T-helper 1 cell treated with Interleukin-12 subunit alpha and Interleukin-12 subunit beta and Interleukin-4 antibody, amounts not matched to agents 30 μg/mL and 1 μg/mL, for 36 hours (primary cell): Measurements from ENCODE around the gene SLC51A.

ENCODE experiments used
- H3K27ac Mint-ChIP-seq: one replicate; pipeline ENCODE4 v1.8.0; 2021; ENCODE audit warnings: mild to moderate bottlenecking, mixed read lengths
- H3K27me3 Mint-ChIP-seq: one replicate; pipeline ENCODE4 v1.8.0; 2021; ENCODE audit warnings: low read depth, mixed read lengths
- H3K36me3 Mint-ChIP-seq: one replicate; pipeline ENCODE4 v1.8.0; 2021; ENCODE audit warnings: low read depth, mixed read lengths
- H3K4me1 Mint-ChIP-seq: one replicate; pipeline ENCODE4 v1.8.0; 2021; ENCODE audit warnings: low read depth, mixed read lengths
- H3K4me3 Mint-ChIP-seq: one replicate; pipeline ENCODE4 v1.8.0; 2021; ENCODE audit warnings: mild to moderate bottlenecking, moderate library complexity, mixed read lengths
- H3K9me3 Mint-ChIP-seq: one replicate; pipeline ENCODE4 v1.8.0; 2021; ENCODE audit warnings: mixed read lengths

The SLC51A gene

GRCh38 chr3:196184881-196185280 lies 31.5 kb upstream of the SLC51A start:
- H3K4me3 Mint-ChIP-seq: no peak overlapping the region
- no peaks in the 10 kb centered on the region for H3K27me3 Mint-ChIP-seq
- peak overlapping the region; percentile 26 for H3K27ac Mint-ChIP-seq
- H3K36me3 Mint-ChIP-seq: no peaks in the 10 kb centered on the region
- no peaks in the 10 kb centered on the region for H3K9me3 Mint-ChIP-seq
- H3K4me1 Mint-ChIP-seq: peaks cover 56% of the 10 kb centered on the region

- Mint-ChIP-seq H3K4me1 (peaks cover 48% of the 10 kb centered on the region), H3K27ac (peak overlapping the region; percentile 78), H3K9me3 (no peaks in the 10 kb centered on the region), H3K4me3 (peak overlapping the region; percentile 57), H3K27me3 (no peaks in the 10 kb centered on the region), H3K36me3 (no peaks in the 10 kb centered on the region)
These were observed 29.4 kb upstream of the SLC51A start for GRCh38 chr3:196186651-196187573.

GRCh38 chr3:196189566-196190347 lies 26.6 kb upstream of the SLC51A start:
- H3K4me3 Mint-ChIP-seq: no peak overlapping the region
- H3K27me3 Mint-ChIP-seq: no peaks in the 10 kb centered on the region
- no peak overlapping the region for H3K27ac Mint-ChIP-seq
- no peaks in the 10 kb centered on the region for H3K9me3 Mint-ChIP-seq
- H3K36me3 Mint-ChIP-seq: no peaks in the 10 kb centered on the region
- H3K4me1 Mint-ChIP-seq: peaks cover 47% of the 10 kb centered on the region

GRCh38 chr3:196192036-196192523 lies 24.3 kb upstream of the SLC51A start:
- H3K4me3 Mint-ChIP-seq: peak overlapping the region; percentile 67

GRCh38 chr3:196192524-196193051 lies 23.7 kb upstream of the SLC51A start:
- Mint-ChIP-seq H3K9me3 (no peaks in the 10 kb centered on the region), H3K4me1 (peaks cover 35% of the 10 kb centered on the region), H3K27ac (peak overlapping the region; percentile 98), H3K27me3 (no peaks in the 10 kb centered on the region), H3K36me3 (no peaks in the 10 kb centered on the region), H3K4me3 (peak overlapping the region; percentile 67)

More at GRCh38 chr3:196192036-196192523, 24.3 kb upstream of the SLC51A start:
- Mint-ChIP-seq H3K27me3 (no peaks in the 10 kb centered on the region), H3K27ac (peak overlapping the region; percentile 98), H3K36me3 (no peaks in the 10 kb centered on the region), H3K9me3 (no peaks in the 10 kb centered on the region), H3K4me1 (peaks cover 37% of the 10 kb centered on the region)

DNA sequence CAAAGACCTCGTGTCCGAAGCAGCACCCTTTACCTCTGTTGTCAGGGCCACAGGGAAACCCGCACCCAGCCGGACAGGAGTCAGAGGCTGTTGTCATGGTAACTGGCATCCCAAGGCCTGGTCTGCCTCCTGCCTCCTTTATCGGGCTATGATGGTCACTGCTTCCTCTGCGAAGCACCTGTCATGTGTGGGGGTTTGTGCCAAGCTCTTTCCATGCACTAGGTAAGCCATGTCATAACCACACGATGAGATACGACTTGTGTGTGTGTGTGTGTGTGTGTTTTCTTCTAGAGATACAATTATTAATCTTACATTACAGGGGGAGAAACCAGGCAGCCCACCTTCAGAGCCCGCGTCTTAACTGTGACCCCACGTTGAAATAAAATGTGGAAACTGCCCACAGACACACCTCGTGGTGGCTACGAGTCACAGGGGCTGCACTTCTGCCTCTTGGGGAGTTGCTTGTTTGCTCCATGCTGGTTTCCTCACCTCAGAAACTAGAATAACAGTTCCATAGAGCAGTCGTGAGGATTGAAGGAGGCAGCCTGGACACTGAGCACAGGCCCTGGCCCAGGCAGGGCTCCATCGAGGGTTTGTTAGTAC lies 23.1 kb upstream of the SLC51A start:
- Mint-ChIP-seq H3K36me3 (no peaks in the 10 kb centered on the region), H3K9me3 (no peaks in the 10 kb centered on the region), H3K4me1 (peaks cover 33% of the 10 kb centered on the region), H3K4me3 (peak overlapping the region; percentile 42), H3K27me3 (no peaks in the 10 kb centered on the region), H3K27ac (peak overlapping the region; percentile 98)

GRCh38 chr3:196193736-196194541 lies 22.4 kb upstream of the SLC51A start:
- H3K27me3 Mint-ChIP-seq: no peaks in the 10 kb centered on the region
- no peaks in the 10 kb centered on the region for H3K36me3 Mint-ChIP-seq
- H3K4me1 Mint-ChIP-seq: peaks cover 31% of the 10 kb centered on the region
- H3K4me3 Mint-ChIP-seq: no peak overlapping the region
- H3K9me3 Mint-ChIP-seq: no peaks in the 10 kb centered on the region
- H3K27ac Mint-ChIP-seq: peak overlapping the region; percentile 98

DNA sequence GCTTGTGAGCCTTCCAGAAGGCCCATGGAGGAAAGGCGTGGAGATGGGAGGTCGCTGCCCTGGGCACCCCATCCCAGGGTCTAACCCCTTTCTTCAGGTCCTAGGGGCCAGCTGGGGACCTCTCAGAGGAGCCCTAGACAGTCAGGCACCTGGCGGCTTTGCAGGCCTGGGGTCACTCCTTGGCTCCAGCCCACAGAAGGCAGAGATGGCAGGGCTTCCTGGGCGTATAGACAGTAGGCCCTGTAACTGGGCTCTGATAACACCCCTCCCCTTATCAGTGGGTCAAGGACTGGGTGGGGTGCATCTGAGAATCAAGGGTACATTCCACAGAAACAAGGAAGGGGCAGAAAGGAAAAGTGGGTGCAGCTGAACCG lies 21.8 kb upstream of the SLC51A start:
- Mint-ChIP-seq H3K4me3 (no peak overlapping the region), H3K36me3 (no peaks in the 10 kb centered on the region), H3K9me3 (no peaks in the 10 kb centered on the region), H3K4me1 (peaks cover 29% of the 10 kb centered on the region), H3K27ac (peak overlapping the region; percentile 71), H3K27me3 (no peaks in the 10 kb centered on the region)

- Mint-ChIP-seq H3K36me3 (no peaks in the 10 kb centered on the region), H3K9me3 (no peaks in the 10 kb centered on the region), H3K4me1 (peaks cover 28% of the 10 kb centered on the region), H3K27ac (no peak overlapping the region), H3K4me3 (no peak overlapping the region), H3K27me3 (no peaks in the 10 kb centered on the region)
These were observed 20.6 kb upstream of the SLC51A start for GRCh38 chr3:196195664-196196265.

- Mint-ChIP-seq H3K27ac (no peak overlapping the region), H3K27me3 (no peaks in the 10 kb centered on the region), H3K9me3 (no peaks in the 10 kb centered on the region), H3K36me3 (no peaks in the 10 kb centered on the region), H3K4me1 (peaks cover 18% of the 10 kb centered on the region), H3K4me3 (no peak overlapping the region)
These were observed 18.8 kb upstream of the SLC51A start for GRCh38 chr3:196197524-196197923.

GRCh38 chr3:196198081-196198675 lies 18.2 kb upstream of the SLC51A start:
- peaks cover under 1% of the 10 kb centered on the region for H3K27me3 Mint-ChIP-seq
- H3K4me3 Mint-ChIP-seq: no peak overlapping the region
- H3K4me1 Mint-ChIP-seq: peaks cover 13% of the 10 kb centered on the region
- H3K27ac Mint-ChIP-seq: no peak overlapping the region
- no peaks in the 10 kb centered on the region for H3K36me3 Mint-ChIP-seq
- no peaks in the 10 kb centered on the region for H3K9me3 Mint-ChIP-seq

GRCh38 chr3:196198771-196199753 lies 17.3 kb upstream of the SLC51A start:
- Mint-ChIP-seq H3K27me3 (peaks cover 10% of the 10 kb centered on the region), H3K27ac (no peak overlapping the region), H3K4me3 (no peak overlapping the region), H3K36me3 (no peaks in the 10 kb centered on the region), H3K4me1 (peaks cover 12% of the 10 kb centered on the region), H3K9me3 (no peaks in the 10 kb centered on the region)
